Gastroesophageal sphincter (tissue), 3 donors: ENCODE data around the gene SNX13.

Experiments used
- EP300 ChIP-seq: sonication (generic); formaldehyde crosslinking; IDR thresholded peaks from one replicate; pipeline ENCODE4 v1.6.1; 2017; ENCODE audit warnings: antibody characterized with exemption, mild to moderate bottlenecking
- POLR2A ChIP-seq, 2 donors: fragments of 450-650 bp; IDR thresholded peaks; one replicate each; pipeline ENCODE4 v1.6.1; 2017; ENCODE audit warnings: antibody characterized with exemption in 2 of 2, mild to moderate bottlenecking in 2 of 2, moderate library complexity in 1 of 2
- POLR2AphosphoS5 ChIP-seq: sonication (generic); formaldehyde crosslinking; IDR thresholded peaks from one replicate; pipeline ENCODE4 v1.6.1; 2017; ENCODE audit warnings: antibody characterized with exemption
- TF ChIP-seq, protein P1 (sequence below), 4 experiments: fragments of 200-600 bp in 2 of 4; fragments of 450-650 bp in 2 of 4; sonication (generic) in 1 of 4; IDR thresholded peaks; one replicate each; pipeline ENCODE4 v1.5.1; 2017 to 2019; ENCODE audit warnings: antibody characterized with exemption in 4 of 4, mild to moderate bottlenecking in 2 of 4, moderate library complexity in 2 of 4

DNA sequence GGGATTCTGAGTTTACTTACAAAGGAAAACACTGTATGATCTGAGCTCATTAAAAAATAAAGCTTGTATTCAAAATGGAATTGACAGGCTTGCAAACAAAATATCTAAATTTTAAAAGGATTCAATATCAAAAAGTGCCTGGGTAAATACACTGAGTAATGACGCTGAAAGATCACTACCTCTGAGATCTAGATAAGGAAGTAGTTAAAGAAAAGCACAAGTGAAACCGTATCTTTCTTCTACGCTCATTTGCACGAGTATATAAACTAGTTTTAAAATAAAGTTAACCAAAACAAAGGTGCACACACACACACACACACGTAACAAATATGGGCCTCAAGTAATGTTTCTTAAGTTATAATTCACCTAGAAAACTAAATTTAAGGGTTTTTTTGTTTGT is 93.4 kb downstream of the SNX13 start:
- TF ChIP-seq, protein P1, sequence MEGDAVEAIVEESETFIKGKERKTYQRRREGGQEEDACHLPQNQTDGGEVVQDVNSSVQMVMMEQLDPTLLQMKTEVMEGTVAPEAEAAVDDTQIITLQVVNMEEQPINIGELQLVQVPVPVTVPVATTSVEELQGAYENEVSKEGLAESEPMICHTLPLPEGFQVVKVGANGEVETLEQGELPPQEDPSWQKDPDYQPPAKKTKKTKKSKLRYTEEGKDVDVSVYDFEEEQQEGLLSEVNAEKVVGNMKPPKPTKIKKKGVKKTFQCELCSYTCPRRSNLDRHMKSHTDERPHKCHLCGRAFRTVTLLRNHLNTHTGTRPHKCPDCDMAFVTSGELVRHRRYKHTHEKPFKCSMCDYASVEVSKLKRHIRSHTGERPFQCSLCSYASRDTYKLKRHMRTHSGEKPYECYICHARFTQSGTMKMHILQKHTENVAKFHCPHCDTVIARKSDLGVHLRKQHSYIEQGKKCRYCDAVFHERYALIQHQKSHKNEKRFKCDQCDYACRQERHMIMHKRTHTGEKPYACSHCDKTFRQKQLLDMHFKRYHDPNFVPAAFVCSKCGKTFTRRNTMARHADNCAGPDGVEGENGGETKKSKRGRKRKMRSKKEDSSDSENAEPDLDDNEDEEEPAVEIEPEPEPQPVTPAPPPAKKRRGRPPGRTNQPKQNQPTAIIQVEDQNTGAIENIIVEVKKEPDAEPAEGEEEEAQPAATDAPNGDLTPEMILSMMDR (IDR thresholded peaks at IDR 0.05): no peak
- no peak for TF ChIP-seq POLR2A (IDR thresholded peaks at IDR 0.05)
- no peak for TF ChIP-seq POLR2AphosphoS5
- no peak for TF ChIP-seq EP300
